A673 (cell line): ENCODE measurements around the gene EPB41L4A. TPM values are rescaled to one million over a fixed set of nuclear protein-coding genes. Genes with fewer than 3 reads are reported as not detected.

Source experiments
- BruUV-seq: library from RNA; stranded (reverse); fragments of 400-500 nt; replicated peaks from 2 replicates; lab custom pipeline; 2021; lab: Mats Ljungman, UMichigan
- CTCF ChIA-PET: fragments of 300-600 bp; sonication (Branson Sonifier 250); formaldehyde crosslinking; loops from one replicate; lab custom pipeline; 2022; ENCODE audit warnings: antibody characterized with exemption; lab: Charles Lee
- POLR2A ChIA-PET: fragments of 300-600 bp; sonication (Branson Sonifier 250); formaldehyde crosslinking; loops from one replicate; lab custom pipeline; 2022; ENCODE audit warnings: antibody characterized with exemption; ENCODE audit not compliant: low non-redundant PET; lab: Charles Lee
- DNase-seq: peaks from one replicate; pipeline ENCODE4 v3.0.0-alpha.2; 2015; ENCODE audit warnings: low spot score
- H3K27ac ChIP-seq: fragments of 200-600 bp; sonication (generic); 2 replicates; pipeline ENCODE4 v1.5.1; 2016; ENCODE audit warnings: mixed run types, low read depth, mild to moderate bottlenecking, mixed read lengths, antibody characterized with exemption, low read length; ENCODE audit not compliant: poor library complexity, severe bottlenecking
- H3K27me3 ChIP-seq: fragments of 200-600 bp; sonication (generic); replicated peaks from 2 replicates; pipeline ENCODE4 v1.6.1; 2017; ENCODE audit warnings: mixed run types, low read depth, mild to moderate bottlenecking, mixed read lengths, antibody characterized with exemption, low read length; ENCODE audit not compliant: insufficient read depth, poor library complexity
- H3K36me3 ChIP-seq: fragments of 200-600 bp; sonication (generic); 2 replicates; pipeline ENCODE4 v1.6.1; 2016; ENCODE audit warnings: mixed run types, mild to moderate bottlenecking, mixed read lengths, antibody characterized with exemption, low read length; ENCODE audit not compliant: insufficient read depth, poor library complexity, severe bottlenecking
- H3K4me1 ChIP-seq: fragments of 200-600 bp; sonication (generic); 2 replicates; pipeline ENCODE4 v1.6.1; 2017; ENCODE audit warnings: mixed run types, mild to moderate bottlenecking, mixed read lengths, antibody characterized with exemption, low read length; ENCODE audit not compliant: insufficient read depth, poor library complexity, severe bottlenecking
- H3K4me3 ChIP-seq: fragments of 200-600 bp; sonication (generic); 2 replicates; pipeline ENCODE4 v1.5.1; 2016; ENCODE audit warnings: low read depth, mixed run types, mild to moderate bottlenecking, mixed read lengths, low read length; ENCODE audit not compliant: poor library complexity, severe bottlenecking
- H3K9me3 ChIP-seq: fragments of 200-600 bp; sonication (generic); 2 replicates; pipeline ENCODE4 v1.6.1; 2016; ENCODE audit warnings: mixed run types, low read depth, mild to moderate bottlenecking, mixed read lengths, antibody characterized with exemption, low read length; ENCODE audit not compliant: poor library complexity, severe bottlenecking
- CTCF ChIP-seq: fragments of 300-800, 200-600 bp; sonication (generic); conservative IDR thresholded peaks from 2 replicates; pipeline ENCODE4 v1.5.1; 2017; ENCODE audit warnings: low read depth, mild to moderate bottlenecking, antibody characterized with exemption, low read length, moderate library complexity, mixed read lengths
- EZH2 ChIP-seq: fragments of 200-600 bp; sonication (generic); IDR thresholded peaks from 2 replicates; pipeline ENCODE4 v1.6.1; 2017; ENCODE audit warnings: borderline replicate concordance, low read depth, mild to moderate bottlenecking, mixed read lengths, antibody characterized with exemption, low read length; ENCODE audit not compliant: poor library complexity, severe bottlenecking
- intact Hi-C: fragments of 100-400 bp; cut with micrococcal nuclease; formaldehyde crosslinking; loops from one replicate; pipeline ENCODE4 v1.10.0; 2022; ENCODE audit not compliant: unreplicated experiment
- total RNA-seq: library from RNA; stranded (reverse); gene quantifications from 2 replicates; pipeline ENCODE4 v1.2.3, GENCODE V29; 2021

EPB41L4A gene
- total RNA-seq, 1 experiment from 2014 or later = not detected

- no TSS peak for BruUV-seq
- no peak for DNase-seq
- Histone ChIP-seq H3K36me3 (no peaks in the 10 kb centered on the region), H3K27ac (no peak overlapping the region), H3K4me3 (no peak overlapping the region), H3K27me3 (peaks cover 80% of the 10 kb centered on the region), H3K4me1 (no peaks in the 10 kb centered on the region), H3K9me3 (no peaks in the 10 kb centered on the region)
- no peak for TF ChIP-seq CTCF
- TF ChIP-seq EZH2 = no peak
- intact Hi-C loops = no loop called here
- ChIA-PET POLR2A (no interaction called here), CTCF (no interaction called here)
Observed at GRCh38 chr5:112413611-112414010, 5.5 kb downstream of the EPB41L4A start.

GRCh38 chr5:112412346-112412745, 6.7 kb downstream of the EPB41L4A start:
- ChIA-PET CTCF (no interaction called here), POLR2A (no interaction called here)
- no peak for TF ChIP-seq EZH2
- no peak for TF ChIP-seq CTCF
- intact Hi-C loops = no loop called here
- no peak for DNase-seq
- Histone ChIP-seq H3K27me3 (peaks cover 68% of the 10 kb centered on the region), H3K4me3 (no peak overlapping the region), H3K36me3 (no peaks in the 10 kb centered on the region), H3K4me1 (no peaks in the 10 kb centered on the region), H3K9me3 (no peaks in the 10 kb centered on the region), H3K27ac (no peak overlapping the region)
- no TSS peak for BruUV-seq

GRCh38 chr5:112411903-112412302, 7.2 kb downstream of the EPB41L4A start:
- H3K36me3 ChIP-seq = no peaks in the 10 kb centered on the region
- CTCF ChIA-PET = no interaction called here
- no peak for DNase-seq
- POLR2A ChIA-PET = no interaction called here
- no peak for TF ChIP-seq CTCF
- TF ChIP-seq EZH2 = no peak
- H3K9me3 ChIP-seq = no peaks in the 10 kb centered on the region
- intact Hi-C loops = no loop called here
- no peak overlapping the region for H3K4me3 ChIP-seq
- H3K4me1 ChIP-seq = no peaks in the 10 kb centered on the region
- BruUV-seq = no TSS peak
- peaks cover 63% of the 10 kb centered on the region for H3K27me3 ChIP-seq
- no peak overlapping the region for H3K27ac ChIP-seq
